Fibroblast of skin of scalp (primary cell): ENCODE measurements around the gene TTLL13. TPM values are rescaled to one million over a fixed set of nuclear protein-coding genes. Genes with fewer than 3 reads are reported as not detected.

Experiments used
- DNase-seq: peaks from one replicate; pipeline ENCODE4 v3.0.0-alpha.2; 2013
- polyA plus RNA-seq, 2 experiments: library from polyadenylated mRNA; unstranded; fragments of 120-200 nt; gene quantifications; one replicate each; pipeline ENCODE4 v1.2.1, GENCODE V29; 2013; ENCODE audit not compliant: insufficient read length in 2 of 2

TTLL13 gene, protein sequence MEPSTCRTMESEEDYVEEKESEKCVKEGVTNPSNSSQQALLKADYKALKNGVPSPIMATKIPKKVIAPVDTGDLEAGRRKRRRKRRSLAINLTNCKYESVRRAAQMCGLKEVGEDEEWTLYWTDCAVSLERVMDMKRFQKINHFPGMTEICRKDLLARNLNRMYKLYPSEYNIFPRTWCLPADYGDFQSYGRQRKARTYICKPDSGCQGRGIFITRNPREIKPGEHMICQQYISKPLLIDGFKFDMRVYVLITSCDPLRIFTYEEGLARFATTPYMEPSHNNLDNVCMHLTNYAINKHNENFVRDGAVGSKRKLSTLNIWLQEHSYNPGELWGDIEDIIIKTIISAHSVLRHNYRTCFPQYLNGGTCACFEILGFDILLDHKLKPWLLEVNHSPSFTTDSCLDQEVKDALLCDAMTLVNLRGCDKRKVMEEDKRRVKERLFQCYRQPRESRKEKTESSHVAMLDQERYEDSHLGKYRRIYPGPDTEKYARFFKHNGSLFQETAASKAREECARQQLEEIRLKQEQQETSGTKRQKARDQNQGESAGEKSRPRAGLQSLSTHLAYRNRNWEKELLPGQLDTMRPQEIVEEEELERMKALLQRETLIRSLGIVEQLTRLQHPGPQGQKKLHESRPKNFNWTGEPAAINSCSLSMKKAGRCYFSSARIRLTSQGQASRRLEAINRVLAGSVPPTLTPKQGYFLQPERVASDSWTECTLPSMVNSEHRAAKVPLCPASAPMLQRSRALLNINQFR
- not detected for polyA plus RNA-seq (2013, experiment 1 of 2; ENCODE audit: insufficient read length)
- not detected for polyA plus RNA-seq (2013, experiment 2 of 2; ENCODE audit: insufficient read length)

DNA sequence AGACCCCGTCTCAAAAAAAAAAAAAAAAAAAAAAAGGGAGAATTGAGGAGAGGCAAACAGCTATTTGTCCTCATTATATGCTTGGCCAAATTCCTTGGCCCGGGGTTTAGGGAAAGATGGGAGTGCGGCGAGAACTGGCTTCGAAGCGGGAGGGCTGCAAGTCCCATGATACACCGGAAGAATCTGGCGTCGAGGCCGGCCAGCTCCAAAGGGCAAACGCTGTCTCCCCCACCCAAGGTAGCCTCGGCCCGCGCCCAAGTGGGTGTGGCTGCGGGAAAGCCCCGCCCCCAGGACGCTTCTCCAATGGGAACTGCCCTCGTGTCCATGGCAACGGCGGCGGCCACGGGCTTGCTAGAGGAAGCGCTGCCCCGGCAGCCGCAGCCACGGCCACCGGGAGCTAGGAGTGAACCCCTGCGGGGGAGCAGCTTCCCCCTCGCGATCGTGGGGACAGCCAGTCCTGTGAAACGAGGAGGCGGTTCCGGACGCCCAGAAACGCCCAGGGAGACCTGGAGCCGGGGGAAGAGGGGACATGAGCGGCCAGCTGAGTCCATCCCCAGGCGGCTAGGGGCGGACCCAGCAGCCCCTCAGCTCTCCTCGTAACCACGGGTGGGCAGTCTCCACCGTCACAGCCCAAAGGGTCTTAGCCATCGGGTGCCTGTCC lies at the start of gene TTLL13:
Gene TTLL13 (plus strand): TSS at position 354 of the 661 bp plus-strand sequence. CDS start 1,075 bp downstream, outside the sequence.
- DNase-seq: peak; percentile 85

DNA sequence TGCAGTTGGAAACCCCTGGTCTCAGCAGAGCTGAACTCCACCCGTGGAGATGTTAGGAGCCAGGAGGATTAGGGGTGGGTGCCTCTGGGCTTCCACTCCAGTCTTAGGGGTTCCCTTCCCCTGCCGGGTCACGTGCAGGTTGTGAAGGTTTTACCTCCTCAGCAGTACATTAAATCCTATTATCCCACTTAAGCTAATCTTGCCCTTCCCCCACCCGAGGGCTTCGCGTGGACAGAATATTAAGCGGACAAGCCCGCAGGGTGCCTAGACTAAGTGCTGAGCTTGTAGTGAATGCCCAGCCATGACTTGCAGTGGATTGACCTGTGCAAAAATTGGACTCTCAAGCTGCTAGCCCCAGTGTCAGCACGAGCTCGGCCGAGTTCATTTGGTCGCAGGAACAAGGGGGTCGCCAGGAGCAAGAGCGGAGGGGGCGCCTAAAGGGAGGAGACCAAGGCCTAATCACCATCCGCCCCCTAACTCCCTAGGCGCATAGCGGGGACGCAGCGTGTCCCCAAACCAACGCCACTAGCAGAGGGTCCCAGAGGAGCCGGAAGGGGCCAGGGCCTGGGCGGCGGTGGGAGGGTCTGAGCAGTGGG lies 48.7 kb upstream of the TTLL13 start:
- DNase-seq: no peak

DNA sequence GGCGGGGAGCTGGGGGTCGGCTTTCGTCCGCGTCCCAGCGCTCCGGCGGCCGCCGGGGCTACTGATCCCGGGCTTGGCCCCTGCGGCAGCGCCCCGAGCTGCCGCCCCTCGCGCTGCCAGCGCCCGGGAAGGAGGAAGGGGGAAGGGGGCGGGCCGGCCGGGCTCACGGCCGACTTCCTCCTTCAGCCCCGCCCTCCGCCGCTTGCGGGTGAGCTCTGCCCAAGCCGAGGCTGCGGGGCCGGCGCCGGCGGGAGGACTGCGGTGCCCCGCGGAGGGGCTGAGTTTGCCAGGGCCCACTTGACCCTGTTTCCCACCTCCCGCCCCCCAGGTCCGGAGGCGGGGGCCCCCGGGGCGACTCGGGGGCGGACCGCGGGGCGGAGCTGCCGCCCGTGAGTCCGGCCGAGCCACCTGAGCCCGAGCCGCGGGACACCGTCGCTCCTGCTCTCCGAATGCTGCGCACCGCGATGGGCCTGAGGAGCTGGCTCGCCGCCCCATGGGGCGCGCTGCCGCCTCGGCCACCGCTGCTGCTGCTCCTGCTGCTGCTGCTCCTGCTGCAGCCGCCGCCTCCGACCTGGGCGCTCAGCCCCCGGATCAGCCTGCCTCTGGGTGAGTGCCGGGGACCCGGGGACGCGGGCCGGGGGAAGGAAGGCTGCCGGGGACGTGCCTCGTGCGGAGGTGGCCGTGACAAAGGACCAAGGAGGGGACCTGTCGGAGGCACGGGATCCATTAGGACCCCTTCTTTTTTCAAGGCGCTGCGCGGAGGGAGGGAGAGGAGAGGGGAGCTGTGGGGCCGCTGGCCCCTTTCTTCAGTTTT lies 48.0 kb upstream of the TTLL13 start, which contains the start of gene SEMA4B:
Gene SEMA4B (plus strand): TSS at position 201 of the 814 bp plus-strand sequence. CDS start 249 bp downstream, at position 450.
- DNase-seq: peak; percentile 53

DNA sequence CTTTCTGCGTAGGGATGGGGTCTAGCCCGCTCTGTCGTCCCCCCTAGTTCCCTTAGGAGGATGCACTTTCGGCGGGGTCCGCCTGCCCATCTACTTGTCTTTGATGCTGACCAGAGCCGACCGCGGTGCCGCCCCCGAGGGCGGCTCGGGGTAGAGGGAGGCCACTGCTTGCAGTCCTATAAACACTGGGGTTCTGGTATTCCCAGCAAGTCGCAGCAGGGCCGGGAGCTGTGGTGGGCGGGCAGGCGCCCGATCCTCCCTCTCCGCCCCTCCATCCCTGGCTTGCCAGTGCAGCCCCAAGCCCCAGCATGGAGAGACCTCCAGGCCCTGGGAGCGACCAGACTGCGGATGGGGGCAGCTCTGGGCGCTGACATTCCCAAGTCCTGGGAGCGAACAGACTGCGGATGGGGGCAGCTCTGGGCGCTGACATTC lies 47.4 kb upstream of the TTLL13 start:
- DNase-seq: no peak

DNA sequence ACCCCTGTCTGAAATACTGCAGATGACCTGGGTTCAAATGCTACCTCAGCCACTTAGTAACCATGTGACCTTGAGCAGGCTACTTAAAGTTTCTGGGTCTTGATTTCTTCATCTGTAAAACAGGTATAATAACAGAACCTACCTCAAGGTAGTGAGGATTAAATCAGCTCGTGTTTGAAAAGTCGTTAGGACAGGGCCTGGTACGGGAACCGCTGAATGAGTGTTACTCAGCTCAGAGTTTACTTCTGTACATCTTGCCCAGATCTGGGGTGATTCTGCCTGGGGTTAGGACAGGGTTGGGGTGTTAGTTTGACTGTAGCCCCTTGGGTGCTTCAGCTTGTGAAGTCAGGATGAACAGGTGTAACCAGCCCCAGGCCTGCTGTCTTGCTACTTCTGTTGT lies 46.4 kb upstream of the TTLL13 start:
- DNase-seq: no peak

- no peak for DNase-seq
These were observed 45.9 kb upstream of the TTLL13 start for GRCh38 chr15:90203473-90203872.

DNA sequence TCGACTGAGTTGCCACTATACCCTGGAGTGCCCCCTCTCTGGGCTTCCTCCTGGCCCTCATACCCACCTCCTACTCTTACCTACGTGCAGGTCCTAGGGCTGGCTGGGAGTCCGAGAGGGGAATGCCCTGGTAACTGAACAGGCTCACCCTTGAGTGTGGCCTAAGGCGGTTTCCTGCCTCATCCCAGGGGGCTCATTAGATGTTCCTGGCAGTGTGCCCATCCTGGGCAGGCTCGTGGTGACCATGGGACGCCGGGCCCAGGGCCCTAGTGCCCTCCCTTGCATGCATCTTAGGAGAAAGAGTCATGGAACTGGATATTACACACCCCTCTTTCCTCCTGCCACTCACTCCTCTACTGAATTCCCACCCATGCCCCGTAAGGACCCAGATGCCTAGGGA lies 45.4 kb upstream of the TTLL13 start:
- no peak for DNase-seq

- DNase-seq: no peak
These were observed 44.1 kb upstream of the TTLL13 start for GRCh38 chr15:90205050-90205848.

DNA sequence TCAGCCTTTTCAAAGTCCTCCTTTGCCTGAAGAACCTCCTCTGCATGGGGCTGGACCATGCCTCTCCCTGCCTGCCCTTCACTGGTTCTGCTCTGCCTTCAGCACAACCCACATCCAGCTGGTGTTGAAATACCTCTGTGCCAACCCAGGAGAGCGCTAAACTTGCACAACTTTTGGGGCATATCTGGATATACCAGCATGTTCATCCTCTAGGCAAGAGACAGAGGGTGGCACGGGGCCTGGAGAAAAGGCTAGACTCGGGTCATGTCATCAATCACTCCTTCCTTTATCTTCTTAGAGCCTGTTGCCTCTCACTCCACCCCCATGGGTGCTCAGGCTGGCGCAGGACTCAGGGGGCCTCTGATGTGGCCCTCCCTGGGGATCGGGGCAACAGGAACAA lies 43.5 kb upstream of the TTLL13 start:
- no peak for DNase-seq

- no peak for DNase-seq
These were observed 42.1 kb upstream of the TTLL13 start for GRCh38 chr15:90207252-90207651.

GRCh38 chr15:90208356-90208755 lies 41.0 kb upstream of the TTLL13 start:
- DNase-seq: no peak

DNA sequence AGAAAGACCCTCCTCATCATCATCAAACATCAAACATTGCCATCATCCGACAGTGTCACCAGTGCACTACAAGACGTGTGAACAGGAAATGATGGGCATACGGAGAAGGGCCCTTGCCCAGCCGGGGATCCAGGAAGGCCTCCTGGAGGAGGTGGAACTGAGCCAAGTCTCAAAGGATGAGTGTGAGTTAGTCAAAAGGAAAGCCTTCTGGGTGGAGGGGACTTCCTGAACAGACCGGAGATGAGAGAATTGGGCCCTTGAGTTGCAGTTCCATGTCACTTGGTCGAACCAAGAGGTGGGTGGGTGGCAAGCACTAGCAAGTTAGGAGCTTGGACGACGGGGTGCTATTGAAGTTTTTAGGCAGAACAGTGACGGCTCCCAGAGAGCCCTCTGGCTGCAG lies 39.8 kb upstream of the TTLL13 start:
- DNase-seq: no peak

GRCh38 chr15:90210593-90210992 lies 38.8 kb upstream of the TTLL13 start:
- no peak for DNase-seq

- no peak for DNase-seq
These were observed 38.3 kb upstream of the TTLL13 start for GRCh38 chr15:90211009-90211408.

- DNase-seq: peak; percentile 61
These were observed 37.8 kb upstream of the TTLL13 start for GRCh38 chr15:90211440-90212143.

DNA sequence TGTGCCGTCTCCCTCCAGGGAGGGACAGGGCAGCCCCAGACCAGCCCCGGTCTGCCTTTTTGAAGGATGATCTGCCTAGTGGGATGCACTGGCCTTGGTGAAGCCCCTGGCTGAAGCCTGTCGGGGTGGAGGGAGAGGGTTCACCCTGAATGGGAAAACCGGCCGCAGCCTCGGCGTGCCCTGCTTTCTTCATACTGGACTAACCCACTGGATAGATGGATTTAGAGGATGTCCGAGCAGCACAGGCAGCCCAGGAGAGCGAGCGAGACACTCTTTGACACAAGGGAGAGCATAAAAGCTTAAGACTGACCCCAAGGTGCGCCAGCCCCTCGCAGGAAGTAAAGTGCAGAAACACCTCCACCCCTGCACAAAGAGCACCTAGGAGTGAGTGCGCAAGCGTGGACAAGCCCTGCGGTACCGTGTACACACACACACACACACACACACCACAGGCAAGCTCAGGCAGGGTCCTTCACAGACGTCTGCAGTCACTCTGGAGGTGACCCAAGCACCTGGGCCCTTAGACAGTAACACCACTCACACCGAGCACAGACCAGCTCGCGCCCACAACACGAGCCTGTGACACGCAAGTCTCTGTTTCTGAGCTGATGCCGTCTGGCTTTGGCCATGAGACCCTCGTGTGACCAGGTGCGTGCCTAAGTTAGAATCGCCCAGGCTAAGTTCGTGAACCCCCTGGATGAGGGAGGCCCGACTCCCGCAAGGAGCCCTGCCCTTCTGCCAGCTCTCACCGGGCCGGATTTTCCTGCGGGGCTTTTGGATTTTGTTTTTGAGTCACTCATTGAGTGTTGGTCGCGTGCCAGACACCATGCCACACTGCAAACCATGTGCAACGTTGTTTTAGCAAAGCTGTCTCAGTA lies 36.9 kb upstream of the TTLL13 start:
- no peak for DNase-seq

DNA sequence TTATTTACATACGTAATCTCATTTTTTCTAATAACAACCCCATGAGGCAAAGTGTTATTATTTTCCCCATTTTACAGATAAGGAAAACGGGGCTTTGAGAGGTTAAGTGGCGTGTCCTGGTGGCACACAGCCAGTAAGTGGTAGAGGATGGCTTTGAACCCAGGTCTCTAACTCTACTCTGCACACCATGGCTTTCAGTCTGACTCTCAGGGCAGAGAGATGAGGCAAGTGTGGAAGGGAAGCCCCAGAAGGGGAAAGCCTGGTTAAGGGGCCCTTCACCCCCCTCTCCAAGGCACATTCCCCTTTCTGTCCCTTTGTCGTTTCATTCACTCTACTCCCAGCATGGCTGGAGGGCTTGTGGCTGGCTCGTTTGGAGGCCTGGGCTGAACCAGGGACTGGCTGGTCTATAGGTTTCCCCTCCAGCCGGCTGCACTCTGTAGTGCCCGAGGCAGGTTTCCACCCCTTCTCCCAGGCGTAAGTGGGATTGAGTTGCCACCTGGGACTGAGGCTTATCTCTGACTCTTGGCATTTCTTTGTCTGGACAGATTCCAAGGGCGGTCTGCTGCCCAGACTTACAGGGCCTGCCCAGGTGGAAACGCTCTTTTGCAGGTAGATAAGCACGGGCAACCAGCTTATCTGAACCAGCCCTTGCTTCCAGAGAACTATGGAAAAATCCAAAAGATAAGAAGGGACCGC lies 36.1 kb upstream of the TTLL13 start:
- no peak for DNase-seq

- DNase-seq: no peak
These were observed 35.5 kb upstream of the TTLL13 start for GRCh38 chr15:90213818-90214204.
